Measurements from ENCODE around the gene PERM1. TPM values are rescaled to one million over a fixed set of nuclear protein-coding genes. Genes with fewer than 3 reads are reported as not detected.

Gene PERM1
- total and polyA plus RNA-seq, 2 of the 13 experiments (the other 11 are each of a cell fraction or from before 2014, with no cell fraction given): 0.04 to 0.29 TPM

DNA sequence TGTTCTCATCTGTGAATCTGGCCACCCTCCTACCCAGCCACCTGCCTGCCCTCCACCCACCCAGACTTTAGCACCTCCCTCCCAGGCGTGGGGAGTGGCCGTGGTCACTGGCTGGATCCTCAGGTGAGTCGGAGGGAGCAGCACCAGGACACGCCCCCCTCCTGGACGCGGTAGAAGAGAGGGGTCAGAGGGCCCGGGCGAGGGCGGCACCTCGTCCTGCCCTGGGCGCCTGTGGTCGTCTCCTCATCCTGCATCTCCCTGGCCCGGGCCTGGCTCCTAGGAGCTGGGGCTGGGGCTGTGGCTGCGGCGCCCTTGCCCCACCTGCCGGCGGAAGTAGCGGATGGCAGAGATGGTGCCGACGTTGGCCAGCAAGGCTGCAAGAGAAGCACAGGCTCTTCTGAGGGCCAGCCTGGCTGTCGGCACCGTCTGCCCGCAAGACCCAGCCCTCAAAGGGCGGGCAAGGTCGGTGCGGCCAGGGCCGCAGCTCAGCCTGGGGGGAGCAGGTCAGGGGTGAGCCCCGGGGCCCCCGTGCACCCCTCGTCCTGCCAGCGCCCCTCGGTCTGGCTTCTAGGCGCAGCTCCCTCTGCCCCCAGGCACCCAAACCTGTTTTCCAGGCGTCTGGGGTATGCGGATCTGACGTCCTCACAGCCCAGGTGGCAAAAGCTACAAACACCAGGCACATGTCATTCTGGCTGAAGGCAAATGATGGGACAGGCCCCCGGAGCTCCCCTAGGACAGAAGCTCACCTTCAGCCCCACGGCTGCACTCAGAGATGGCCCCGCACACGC lies 5.8 kb downstream of the PERM1 start (continued):
- TF ChIP-seq, protein P1, sequence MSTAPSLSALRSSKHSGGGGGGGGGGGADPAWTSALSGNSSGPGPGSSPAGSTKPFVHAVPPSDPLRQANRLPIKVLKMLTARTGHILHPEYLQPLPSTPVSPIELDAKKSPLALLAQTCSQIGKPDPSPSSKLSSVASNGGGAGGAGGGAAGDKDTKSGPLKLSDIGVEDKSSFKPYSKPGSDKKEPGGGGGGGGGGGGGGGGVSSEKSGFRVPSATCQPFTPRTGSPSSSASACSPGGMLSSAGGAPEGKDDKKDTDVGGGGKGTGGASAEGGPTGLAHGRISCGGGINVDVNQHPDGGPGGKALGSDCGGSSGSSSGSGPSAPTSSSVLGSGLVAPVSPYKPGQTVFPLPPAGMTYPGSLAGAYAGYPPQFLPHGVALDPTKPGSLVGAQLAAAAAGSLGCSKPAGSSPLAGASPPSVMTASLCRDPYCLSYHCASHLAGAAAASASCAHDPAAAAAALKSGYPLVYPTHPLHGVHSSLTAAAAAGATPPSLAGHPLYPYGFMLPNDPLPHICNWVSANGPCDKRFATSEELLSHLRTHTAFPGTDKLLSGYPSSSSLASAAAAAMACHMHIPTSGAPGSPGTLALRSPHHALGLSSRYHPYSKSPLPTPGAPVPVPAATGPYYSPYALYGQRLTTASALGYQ (CRISPR knock-in tag; IDR thresholded peaks at IDR 0.05): no peak
- TF ChIP-seq TBX2 (CRISPR knock-in tag; IDR thresholded peaks at IDR 0.05; ENCODE audit: borderline replicate concordance): peak; percentile 35; the same call in 1 of the 2 replicates
- no peak for TF ChIP-seq FOXA1 (IDR thresholded peaks at IDR 0.05)
- no peak for TF ChIP-seq FOXA1 (CRISPR knock-in tag; IDR thresholded peaks at IDR 0.05)
- no peak for TF ChIP-seq TCF7L2 (IDR thresholded peaks at IDR 0.05; ENCODE audit: low read depth, low read length)
- TF ChIP-seq ZNF530 (CRISPR knock-in tag; IDR thresholded peaks at IDR 0.05; ENCODE audit: low read depth): no peak
- TF ChIP-seq ZNF629 (CRISPR knock-in tag; conservative IDR thresholded peaks at IDR 0.05): no peak
- no peak for TF ChIP-seq ZNF235 (CRISPR knock-in tag; IDR thresholded peaks at IDR 0.05; ENCODE audit: borderline replicate concordance)
- TF ChIP-seq, protein P2, sequence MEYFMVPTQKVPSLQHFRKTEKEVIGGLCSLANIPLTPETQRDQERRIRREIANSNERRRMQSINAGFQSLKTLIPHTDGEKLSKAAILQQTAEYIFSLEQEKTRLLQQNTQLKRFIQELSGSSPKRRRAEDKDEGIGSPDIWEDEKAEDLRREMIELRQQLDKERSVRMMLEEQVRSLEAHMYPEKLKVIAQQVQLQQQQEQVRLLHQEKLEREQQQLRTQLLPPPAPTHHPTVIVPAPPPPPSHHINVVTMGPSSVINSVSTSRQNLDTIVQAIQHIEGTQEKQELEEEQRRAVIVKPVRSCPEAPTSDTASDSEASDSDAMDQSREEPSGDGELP (IDR thresholded peaks at IDR 0.05; ENCODE audit: borderline replicate concordance, low read depth): no peak
- no peak for TF ChIP-seq SOX13 (IDR thresholded peaks at IDR 0.05)
- no peak for TF ChIP-seq SOX13 (CRISPR knock-in tag; conservative IDR thresholded peaks at IDR 0.05 in 1 of 2, IDR thresholded peaks at IDR 0.05 in 1 of 2)
- TF ChIP-seq, protein P3, sequence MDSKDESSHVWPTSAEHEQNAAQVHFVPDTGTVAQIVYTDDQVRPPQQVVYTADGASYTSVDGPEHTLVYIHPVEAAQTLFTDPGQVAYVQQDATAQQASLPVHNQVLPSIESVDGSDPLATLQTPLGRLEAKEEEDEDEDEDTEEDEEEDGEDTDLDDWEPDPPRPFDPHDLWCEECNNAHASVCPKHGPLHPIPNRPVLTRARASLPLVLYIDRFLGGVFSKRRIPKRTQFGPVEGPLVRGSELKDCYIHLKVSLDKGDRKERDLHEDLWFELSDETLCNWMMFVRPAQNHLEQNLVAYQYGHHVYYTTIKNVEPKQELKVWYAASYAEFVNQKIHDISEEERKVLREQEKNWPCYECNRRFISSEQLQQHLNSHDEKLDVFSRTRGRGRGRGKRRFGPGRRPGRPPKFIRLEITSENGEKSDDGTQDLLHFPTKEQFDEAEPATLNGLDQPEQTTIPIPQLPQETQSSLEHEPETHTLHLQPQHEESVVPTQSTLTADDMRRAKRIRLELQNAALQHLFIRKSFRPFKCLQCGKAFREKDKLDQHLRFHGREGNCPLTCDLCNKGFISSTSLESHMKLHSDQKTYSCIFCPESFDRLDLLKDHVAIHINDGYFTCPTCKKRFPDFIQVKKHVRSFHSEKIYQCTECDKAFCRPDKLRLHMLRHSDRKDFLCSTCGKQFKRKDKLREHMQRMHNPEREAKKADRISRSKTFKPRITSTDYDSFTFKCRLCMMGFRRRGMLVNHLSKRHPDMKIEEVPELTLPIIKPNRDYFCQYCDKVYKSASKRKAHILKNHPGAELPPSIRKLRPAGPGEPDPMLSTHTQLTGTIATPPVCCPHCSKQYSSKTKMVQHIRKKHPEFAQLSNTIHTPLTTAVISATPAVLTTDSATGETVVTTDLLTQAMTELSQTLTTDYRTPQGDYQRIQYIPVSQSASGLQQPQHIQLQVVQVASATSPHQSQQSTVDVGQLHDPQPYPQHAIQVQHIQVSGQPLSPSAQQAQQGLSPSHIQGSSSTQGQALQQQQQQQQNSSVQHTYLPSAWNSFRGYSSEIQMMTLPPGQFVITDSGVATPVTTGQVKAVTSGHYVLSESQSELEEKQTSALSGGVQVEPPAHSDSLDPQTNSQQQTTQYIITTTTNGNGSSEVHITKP (CRISPR knock-in tag; IDR thresholded peaks at IDR 0.05; ENCODE audit: low read depth): no peak
- TF ChIP-seq, protein P4, sequence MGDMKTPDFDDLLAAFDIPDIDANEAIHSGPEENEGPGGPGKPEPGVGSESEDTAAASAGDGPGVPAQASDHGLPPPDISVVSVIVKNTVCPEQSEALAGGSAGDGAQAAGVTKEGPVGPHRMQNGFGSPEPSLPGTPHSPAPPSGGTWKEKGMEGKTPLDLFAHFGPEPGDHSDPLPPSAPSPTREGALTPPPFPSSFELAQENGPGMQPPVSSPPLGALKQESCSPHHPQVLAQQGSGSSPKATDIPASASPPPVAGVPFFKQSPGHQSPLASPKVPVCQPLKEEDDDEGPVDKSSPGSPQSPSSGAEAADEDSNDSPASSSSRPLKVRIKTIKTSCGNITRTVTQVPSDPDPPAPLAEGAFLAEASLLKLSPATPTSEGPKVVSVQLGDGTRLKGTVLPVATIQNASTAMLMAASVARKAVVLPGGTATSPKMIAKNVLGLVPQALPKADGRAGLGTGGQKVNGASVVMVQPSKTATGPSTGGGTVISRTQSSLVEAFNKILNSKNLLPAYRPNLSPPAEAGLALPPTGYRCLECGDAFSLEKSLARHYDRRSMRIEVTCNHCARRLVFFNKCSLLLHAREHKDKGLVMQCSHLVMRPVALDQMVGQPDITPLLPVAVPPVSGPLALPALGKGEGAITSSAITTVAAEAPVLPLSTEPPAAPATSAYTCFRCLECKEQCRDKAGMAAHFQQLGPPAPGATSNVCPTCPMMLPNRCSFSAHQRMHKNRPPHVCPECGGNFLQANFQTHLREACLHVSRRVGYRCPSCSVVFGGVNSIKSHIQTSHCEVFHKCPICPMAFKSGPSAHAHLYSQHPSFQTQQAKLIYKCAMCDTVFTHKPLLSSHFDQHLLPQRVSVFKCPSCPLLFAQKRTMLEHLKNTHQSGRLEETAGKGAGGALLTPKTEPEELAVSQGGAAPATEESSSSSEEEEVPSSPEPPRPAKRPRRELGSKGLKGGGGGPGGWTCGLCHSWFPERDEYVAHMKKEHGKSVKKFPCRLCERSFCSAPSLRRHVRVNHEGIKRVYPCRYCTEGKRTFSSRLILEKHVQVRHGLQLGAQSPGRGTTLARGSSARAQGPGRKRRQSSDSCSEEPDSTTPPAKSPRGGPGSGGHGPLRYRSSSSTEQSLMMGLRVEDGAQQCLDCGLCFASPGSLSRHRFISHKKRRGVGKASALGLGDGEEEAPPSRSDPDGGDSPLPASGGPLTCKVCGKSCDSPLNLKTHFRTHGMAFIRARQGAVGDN (CRISPR knock-in tag; IDR thresholded peaks at IDR 0.05): peak; percentile 75
- no peak for TF ChIP-seq HOXA9 (CRISPR knock-in tag; IDR thresholded peaks at IDR 0.05; ENCODE audit: borderline replicate concordance)
- no peak for TF ChIP-seq NR1H2 (CRISPR knock-in tag; IDR thresholded peaks at IDR 0.05; ENCODE audit: borderline replicate concordance, low read depth)
- no peak for TF ChIP-seq CREBL2 (CRISPR knock-in tag; IDR thresholded peaks at IDR 0.05; ENCODE audit: borderline replicate concordance)
- TF ChIP-seq ZNF607 (CRISPR knock-in tag; IDR thresholded peaks at IDR 0.05; ENCODE audit: borderline replicate concordance): no peak
- TF ChIP-seq XRCC5 (optimal IDR thresholded peaks at IDR 0.05; ENCODE audit: low read length): peak; percentile 45
